Measurements from ENCODE around the gene UBTF.
A peak's percentile ranks its signal among the peaks of the same experiment; 100 is the strongest.
"Not testable (repeated sequence)": the region's sequence is repeated elsewhere in the genome, so short reads cannot be mapped to it uniquely, and the experiment has no call there.

The UBTF gene

DNA sequence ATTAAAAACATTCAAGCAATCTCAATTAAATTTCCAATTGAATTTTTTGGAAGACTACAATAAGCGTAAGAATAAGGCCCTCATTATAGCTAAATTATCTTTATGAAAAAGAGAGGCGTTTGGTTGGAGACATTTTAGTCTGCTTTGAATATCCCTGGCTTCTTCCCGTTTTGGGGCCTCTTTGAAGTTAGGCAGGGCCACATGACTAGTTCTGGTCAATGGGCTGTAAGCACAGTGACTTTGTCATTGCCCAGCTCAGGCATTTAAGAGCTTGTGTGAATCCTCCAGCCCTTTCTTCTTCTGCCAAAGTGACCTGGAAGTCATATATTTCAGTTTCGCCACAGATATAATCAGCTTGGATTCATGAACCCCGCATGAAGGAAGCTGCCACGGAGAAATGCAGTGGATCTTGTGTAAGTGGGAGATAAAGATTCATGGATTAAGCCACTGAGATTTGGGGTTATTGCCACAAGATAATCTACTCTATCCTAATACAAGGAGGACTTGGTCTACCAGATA lies 21.7 kb upstream of the UBTF start:
- no peak for DNase-seq (ENCODE audit: low read depth)

DNA sequence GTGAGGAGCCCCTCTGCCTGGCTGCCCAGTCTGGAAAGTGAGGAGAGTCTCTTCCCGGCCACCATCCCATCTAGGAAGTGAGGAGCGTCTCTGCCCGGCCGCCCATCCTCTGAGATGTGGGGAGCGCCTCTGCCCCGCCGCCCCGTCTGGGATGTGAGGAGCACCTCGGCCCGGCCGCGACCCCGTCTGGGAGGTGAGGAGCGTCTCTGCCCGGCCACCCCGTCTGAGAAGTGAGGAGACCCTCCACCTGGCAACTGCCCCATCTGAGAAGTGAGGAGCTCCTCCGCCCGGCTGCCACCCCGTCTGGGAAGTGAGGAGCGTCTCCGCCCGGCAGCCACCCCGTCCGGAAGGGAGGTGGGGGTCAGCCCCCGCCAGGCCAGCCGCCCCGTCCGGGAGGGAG lies 18.4 kb upstream of the UBTF start:
- not testable (repeated sequence) for DNase-seq (ENCODE audit: low read depth)

DNA sequence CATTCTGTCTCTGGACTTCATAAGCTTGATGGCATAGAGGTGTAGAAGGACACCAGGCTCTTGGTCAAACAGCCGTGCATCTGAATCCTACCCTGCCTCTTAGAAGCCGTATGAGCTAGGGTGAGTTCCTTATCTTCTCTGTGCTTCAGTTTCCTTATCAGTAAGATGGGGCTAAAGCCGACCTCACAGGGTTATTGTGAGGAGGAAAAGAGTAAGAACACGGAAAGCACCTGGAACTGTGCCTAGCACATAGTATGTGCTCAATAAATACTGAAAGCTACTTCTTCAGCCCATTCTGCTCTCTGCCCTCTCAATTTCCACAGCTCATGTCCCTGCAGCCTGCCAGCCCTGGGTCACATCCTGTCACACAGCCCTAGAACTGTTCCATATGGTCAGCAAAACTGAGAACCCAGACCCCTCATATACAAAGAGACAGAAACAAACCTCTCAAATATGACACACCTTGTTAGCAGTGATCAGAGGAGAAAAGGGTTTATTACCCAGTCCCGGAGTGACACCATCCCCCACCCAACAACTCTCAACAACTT lies 17.0 kb upstream of the UBTF start:
- DNase-seq (ENCODE audit: low read depth), result no peak

DNA sequence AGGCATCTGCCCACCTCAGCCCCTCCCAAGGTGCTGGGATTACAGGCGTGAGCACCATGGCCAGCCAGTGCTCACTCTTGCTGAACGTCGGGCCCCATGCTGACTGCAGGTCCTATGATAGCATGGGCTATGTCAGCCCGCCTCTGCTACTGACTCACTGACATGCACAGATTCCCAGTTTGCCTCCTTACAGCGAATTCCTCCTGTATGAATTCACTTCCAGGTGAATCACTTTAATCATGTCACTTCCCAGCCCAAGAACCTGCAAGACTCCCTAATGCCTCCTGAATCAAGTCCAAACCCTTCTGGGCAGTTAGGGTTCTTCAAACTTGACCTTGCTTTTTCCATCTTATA lies 16.1 kb upstream of the UBTF start:
- no peak for DNase-seq (ENCODE audit: low read depth)

DNA sequence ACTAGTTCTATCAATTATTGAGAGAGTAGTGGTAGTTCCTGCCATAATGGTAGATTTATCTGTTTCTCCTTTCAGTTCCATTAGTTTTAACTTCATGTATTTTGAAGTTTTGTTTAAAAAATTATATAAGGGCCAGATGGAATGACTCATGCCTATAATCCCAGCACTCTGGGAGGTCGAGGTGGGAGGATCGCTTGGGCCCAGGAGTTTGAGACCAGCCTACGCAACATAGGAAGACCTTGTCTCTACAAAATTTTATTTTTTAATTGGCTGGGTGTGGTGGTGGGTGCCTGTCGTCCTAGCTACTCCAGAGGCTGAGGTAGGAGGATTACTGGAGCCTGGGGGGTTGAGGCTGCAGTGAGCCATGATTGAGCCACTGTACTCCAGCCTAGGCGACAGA lies 14.1 kb upstream of the UBTF start:
- DNase-seq (ENCODE audit: low read depth), result no peak

DNA sequence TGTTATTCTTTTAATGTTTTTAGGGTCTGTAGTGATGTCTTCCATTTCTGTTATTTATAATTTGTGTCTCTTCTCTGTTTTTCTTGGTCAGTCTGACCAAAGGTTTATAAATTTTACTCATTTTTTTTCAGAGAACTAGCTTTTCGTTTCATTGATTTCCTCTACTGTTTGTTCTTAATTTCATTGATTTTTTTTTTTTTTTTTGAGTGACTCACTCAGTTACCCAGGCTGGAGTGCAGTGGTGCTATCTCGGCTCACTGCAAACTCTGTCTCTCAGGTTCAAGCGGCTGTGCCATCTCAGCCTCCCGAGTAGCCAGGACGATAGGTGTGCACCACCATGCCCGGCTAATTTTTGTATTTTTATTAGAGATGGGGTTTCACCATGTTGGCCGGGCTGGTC lies 12.6 kb upstream of the UBTF start:
- DNase-seq (ENCODE audit: low read depth), result no peak

DNA sequence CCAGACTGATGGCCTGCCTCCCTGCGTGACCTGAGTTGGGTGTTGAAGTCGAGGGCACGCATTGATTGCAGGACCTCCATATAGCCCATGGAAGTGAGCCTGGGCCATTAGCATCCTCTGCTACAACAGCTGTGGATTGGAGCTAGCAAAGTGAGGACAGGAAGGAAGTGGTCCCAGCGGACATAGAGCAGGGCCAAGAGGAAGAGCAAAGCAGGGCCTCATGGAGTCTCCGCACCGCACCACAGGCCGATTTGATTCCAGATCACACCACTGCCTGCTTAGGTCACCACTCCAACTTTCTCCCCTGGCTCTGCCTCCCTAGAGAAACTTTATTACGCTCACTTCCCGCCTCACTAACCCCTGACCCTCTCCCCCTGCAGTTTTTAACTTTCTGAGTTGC lies 10.7 kb upstream of the UBTF start:
- DNase-seq (ENCODE audit: low read depth), result no peak

DNA sequence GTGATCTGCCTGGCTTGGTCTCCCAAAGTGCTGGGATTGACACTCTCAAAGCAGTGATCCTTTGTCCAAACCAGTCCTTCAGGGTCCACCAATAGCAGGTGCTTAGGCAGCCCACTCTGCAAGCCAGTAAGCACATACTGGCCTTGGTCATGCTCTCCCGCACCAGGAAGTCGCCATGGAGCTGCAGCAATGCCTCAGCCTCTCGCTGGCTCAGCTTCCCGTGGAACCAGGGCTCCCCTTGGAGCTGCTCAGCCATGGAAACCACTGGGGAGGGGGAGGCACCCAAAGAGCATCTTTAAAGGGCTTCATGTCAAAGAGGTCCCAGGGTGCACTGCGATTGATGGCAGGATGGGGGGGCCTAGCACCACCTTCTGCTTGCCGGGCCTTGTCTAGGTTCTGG lies 9.6 kb upstream of the UBTF start:
- DNase-seq (ENCODE audit: low read depth), result no peak

DNA sequence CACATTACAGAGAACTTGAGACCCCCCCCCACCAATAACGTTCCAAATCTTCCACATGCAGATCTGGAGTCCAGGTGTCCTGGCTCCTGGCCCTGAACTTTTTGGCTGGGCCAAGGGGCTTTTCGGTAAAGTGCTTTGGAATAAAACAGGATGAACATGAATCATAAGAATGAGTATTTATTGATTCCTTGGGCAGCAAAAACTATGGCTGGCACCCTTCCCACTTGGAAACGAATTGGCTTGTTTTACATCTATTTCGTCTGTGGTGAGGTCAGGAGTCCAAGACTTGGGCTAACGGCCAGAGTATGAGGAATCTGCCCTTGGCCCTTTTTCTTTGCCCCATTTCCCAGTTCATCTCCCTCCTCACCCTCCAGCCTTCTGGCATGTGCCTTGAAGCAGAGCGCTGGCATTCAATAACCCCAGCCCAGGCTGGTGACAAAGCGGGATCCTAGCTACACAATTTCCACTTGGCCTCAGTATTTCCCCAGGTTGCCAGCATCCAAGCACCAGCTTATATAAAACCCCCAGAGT lies 4.1 kb upstream of the UBTF start:
- peak; percentile 90 for DNase-seq (ENCODE audit: low read depth)

DNA sequence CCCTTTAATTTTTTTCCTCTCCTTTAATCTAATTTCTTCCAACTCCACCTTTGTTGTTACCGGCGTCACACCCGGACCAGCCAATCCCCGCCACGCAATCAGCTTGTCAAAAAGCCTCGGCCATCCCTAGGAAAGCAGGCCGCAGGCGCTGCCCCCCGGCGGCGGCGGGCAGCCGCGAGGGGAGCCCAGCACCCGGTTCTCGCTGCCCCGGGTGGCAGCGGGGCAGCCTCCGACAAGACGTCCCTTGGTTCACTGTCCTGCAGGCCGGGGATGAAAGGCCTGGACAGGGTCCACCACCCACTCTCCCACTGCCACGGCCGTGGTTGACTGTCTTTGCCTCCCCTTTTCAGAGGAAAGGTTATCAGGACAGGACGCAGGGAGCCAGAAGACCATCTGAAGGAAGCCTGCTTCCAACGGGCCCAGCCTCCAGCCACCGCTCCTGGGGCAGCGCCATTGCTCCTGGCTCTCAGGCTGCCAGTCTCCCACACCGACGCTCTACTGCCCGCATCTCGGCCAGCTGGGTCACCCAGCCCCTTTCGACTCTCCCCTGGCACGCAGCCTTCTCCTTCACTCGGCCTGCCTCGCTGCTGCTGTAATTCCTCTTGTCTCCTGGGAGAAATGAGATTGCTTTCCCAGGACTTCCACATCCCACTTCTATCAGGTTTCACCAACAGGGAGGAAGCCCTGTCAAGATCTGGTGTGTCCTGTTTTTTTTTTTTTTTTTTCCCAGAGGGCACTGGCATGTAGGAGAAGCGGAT lies 2.8 kb upstream of the UBTF start:
- DNase-seq (ENCODE audit: low read depth), result no peak

DNA sequence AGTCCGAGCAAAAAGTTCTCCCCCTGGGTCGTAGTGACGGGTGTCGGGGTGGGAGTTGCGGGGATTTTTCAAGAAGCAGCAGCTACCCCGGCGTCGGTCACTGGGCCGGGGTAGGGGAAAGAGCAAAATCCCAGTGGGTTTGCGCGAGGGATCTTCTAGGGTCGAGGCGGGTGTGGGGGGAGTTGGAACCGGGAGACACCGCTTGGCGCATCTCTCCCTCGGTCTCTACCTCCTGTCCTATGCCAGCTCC lies 2.3 kb upstream of the UBTF start:
- DNase-seq (ENCODE audit: low read depth), result no peak

DNA sequence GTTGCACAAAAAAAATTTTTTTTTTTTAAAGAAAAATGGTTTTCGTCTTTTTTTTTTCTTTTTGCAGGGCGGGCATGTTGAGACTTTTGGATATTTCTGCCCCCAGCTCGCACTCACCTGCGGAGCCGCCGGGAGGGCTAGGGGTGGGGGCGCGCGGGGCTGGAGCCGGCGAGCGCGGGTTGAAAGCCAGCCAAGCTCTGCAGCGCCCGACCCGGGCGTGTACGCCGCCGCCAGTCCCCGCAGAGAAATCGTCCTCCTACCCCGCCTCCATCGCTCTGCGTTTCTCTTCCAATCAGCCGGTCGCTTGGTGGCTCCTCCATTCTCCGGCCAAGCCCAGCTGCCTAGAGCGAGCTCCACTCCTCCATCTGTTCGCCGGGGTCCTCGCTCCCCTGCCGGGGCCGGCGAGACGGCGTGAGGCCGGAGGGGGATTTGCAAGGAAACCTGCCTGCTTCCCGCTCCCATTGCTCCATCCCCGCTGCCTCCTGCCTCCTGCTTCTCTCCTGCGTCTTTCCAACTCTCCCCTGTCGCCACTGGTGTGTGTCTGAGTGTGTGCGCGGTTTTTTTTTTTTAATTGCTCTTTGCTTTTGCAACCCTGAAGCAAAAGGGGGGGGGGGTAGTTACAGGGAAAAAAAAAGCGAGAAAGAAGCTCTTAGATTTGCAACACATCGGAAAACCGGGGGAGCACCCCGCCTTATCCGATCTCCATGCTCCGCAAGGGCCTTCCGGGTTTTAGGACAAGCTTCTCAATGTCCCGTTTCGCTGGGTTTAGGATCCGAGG lies 1.8 kb upstream of the UBTF start:
- no peak for DNase-seq (ENCODE audit: low read depth)

DNA sequence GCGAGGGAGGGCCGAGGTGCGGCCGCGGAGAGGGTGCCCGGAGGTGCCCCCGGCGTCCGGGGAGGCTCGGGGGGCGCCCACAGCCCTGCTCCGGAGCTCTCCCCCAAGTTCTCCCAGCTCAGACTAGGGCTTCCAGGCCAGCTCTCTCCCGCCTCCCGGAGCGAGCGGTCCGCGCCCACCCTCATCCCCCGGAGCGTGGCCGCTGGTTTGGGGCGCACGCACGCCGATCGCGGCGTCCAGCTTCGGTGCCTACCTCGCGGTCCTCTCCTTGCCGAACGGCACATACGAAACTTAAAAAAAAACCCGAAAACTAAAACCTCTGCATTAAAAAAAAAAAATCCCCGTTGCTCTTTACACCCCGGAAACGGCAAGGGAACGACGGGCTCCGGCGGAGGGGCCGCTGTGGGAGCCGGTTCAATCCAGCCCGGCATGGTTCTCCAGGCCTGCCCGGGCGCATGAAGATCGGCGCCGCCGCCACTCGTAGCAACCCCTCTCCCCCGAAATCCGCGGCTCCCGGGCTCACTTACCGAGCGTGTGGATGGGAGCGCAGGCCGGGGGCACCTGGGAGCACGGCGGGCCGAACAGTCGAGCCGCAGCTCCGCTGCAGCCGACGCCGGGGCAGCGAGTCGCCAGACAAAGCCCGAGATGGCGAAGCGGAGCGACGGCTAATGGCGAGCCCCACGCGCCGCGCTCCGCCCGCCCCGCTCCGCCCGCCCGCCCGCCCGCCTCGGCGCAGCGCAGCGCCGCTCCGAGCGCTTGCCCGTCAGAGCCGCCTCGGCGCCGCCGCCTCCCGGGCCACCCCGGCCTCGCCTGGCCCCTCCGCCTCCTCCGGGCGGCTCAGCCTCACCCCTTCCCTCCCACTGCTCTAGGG lies 973 bp upstream of the UBTF start:
- DNase-seq (ENCODE audit: low read depth), result no peak

DNA sequence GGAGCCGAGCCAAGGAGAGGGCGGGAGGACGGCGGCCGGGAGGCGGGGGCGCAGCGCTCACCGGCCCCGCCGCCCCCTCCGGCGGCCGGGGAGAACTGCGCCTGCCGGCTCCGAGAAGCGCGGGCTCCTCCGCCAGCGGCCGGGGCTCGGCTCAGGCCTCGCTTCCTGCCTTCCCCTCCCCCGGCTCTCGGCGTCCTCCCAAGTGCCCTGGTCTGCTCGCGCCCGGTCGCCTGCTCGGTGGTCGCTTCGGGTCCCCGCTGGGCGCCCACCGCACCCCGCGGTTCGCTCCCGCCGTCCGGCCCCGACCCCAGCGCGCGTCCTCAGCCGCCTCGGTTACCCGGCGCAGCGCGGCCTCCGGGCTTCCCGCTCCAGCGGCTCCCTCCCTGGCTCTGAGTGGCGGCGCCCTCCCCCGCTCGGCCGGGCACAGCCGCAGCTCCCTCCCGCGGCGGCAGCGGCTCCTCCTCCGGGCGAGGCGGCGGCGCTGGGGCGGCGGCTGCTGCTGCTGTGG lies 313 bp downstream of the UBTF start:
- DNase-seq (ENCODE audit: low read depth), result no peak

DNA sequence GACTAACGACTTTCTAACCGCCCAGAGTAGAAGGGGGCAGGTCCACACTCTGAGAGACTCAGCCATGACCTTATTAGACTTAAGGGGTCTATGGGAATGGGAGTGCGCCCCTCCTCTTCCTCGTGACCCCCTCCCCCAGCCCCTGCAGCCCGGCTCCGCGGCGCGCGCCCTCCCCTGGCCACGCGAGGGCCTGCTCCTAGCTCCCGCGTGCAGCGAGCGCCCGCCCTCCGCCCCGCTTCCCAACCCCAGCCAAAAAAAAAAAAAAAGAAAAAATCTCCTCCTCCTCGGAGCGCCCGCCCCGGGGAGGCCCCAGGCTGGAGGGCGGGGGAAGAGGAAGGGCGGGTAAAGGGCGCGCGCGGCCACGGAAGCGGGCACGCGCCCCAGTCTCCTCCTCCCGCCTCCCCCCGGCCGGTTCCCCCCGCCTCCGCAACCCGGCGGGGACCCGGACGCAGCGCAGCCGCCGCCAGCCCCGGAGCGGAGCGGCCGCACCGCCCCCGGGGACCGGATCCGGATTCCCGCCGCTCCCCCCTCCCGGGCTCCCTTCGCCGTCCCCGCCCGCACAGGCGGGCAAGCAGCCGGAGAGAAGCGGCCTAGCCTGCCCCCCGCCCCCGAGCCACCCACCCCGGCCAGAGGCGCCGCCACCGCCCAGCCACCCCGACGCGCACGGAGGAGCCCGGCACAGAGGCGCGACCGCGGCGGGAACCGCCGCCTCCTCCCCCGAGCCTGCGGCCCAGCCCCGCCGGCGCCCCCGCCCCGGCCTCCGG lies 949 bp downstream of the UBTF start:
- DNase-seq (ENCODE audit: low read depth), result no peak

DNA sequence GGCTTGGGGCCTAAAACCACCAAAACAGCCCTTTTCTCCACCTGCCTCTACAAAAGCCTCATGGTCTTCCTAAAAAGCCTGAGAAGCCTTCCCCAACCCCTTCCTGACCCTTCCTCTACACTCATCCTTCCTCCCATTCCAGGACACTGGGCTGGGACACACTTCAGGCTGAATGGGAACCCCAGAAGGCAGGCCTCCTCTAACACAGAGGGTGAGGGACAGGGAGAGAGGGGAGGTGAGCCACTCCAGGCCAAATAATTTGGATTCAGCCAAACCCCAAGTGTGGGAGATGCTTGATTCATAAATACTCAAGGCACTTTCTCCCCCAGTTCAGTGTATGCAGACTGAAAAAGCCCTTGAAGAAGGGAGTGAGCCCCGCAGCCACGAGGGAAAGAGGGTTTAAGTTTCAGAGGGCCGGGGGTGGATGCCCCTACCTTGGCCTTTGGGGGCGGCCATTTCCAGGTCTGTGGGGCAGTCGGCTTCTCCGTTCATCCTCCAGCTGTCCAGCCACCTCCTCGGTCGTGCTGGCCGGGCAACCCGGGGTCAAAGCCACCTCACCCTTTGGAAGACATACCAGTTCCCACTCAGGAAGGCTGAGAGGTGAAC lies 1.6 kb downstream of the UBTF start:
- DNase-seq (ENCODE audit: low read depth), result no peak

DNA sequence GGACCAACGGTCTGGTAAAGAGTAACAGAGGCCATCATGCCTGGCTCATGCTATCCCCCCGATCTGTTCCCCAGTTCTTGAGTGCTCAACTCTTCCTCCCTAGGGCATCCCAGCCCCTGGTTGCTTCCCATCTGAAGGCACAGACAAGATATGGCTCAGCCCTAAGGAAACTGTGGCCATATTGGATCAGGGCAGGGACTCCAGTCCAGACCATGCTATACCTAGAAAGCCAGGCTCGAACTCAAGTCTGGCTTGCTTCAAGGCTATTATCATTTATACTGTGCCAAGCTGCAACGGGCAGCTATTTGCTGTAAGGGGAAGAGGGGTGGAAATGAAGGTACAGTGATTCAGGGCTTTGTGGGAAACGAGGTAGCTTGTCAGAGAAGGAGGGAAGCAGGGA lies 2.8 kb downstream of the UBTF start:
- no peak for DNase-seq (ENCODE audit: low read depth)

DNA sequence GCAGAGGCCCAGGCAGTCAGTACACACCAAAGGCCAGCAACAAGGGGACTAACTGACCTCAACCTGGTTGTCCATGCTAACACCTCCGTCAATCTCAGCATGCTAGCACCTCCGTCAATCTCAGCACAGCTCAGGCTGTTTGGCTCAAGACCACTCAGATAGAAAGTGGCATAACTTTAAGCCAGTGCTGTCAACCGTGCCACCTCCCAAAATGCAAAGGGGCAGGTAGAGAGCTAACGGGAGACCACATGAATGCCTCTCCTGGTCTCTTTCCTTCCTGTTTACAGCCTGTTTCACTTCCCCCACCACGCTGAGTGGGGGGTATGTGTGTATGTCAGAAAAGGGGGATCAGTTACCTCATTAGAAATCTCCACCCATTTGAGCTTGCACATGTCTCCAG lies 3.3 kb downstream of the UBTF start:
- no peak for DNase-seq (ENCODE audit: low read depth)

DNA sequence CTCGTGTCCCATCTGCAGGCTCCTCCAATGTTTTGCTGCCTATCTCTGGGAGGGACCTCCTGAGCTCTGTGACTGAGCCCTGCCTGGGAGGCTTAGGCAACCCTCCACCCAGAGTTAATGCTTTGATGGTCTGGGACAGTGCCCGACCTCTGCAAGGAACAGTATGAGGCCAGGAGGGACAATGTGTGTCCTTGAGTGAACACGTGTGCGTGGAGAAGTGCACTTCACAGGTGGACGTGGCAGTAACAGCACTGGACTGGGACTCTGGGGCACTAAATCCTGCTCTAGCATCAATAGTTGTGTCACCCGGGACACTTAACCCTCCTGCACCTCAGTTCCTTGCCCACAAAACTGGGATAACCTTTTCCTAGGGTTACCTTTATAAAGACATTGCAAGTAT lies 4.6 kb downstream of the UBTF start:
- no peak for DNase-seq (ENCODE audit: low read depth)

DNA sequence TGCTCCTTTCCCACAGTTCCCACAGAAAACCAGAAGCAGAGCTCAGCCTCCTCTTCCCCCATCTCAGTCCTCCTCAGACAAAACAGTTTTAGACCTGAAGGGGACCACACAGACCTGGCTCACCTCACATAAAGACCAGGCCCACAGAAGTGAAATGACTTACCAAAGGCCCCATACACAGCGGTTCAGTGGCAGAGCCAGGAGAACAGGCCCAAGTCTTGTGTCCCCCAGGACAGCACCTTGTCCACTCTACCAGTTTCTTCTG lies 5.3 kb downstream of the UBTF start:
- DNase-seq (ENCODE audit: low read depth), result no peak

Measured in HS-5 (cell line).